Stimulated activated effector memory CD8-positive, alpha-beta T cell treated with anti-CD3 and anti-CD28 coated beads, Interleukin-12 subunit alpha, Interleukin-12 subunit beta, amount 100 ng/mL, for 72 hours (primary cell): Measurements from ENCODE around the gene NES.

Experiments used
- ATAC-seq: fragments of 150-1000 bp; cut with Tn5 transposase; 2 replicates; pipeline ENCODE4 v1.10.0; 2021
- DNase-seq, 2 donors: peaks; one replicate each; pipeline ENCODE4 v3.0.0; 2021 to 2022; ENCODE audit warnings: low spot score in 2 of 2
- H3K27ac Mint-ChIP-seq: one replicate; pipeline ENCODE4 v1.8.0; 2022; ENCODE audit warnings: mild to moderate bottlenecking, mixed read lengths
- H3K36me3 Mint-ChIP-seq: one replicate; pipeline ENCODE4 v1.8.0; 2022; ENCODE audit warnings: mild to moderate bottlenecking, mixed read lengths
- H3K4me1 Mint-ChIP-seq: one replicate; pipeline ENCODE4 v1.8.0; 2022; ENCODE audit warnings: mixed read lengths
- H3K4me3 Mint-ChIP-seq: one replicate; pipeline ENCODE4 v1.8.0; 2022; ENCODE audit warnings: mild to moderate bottlenecking, mixed read lengths
- H3K9me3 Mint-ChIP-seq: one replicate; pipeline ENCODE4 v1.8.0; 2022; ENCODE audit warnings: mixed read lengths

The NES gene

GRCh38 chr1:156664046-156664766 is 13.0 kb downstream of the NES start:
- peaks cover 33% of the 10 kb centered on the region for H3K4me1 Mint-ChIP-seq
- ATAC-seq (no peak), DNase-seq (no peak)
- no peaks in the 10 kb centered on the region for H3K9me3 Mint-ChIP-seq
- peaks cover 21% of the 10 kb centered on the region for H3K36me3 Mint-ChIP-seq
- H3K27ac Mint-ChIP-seq, result peak overlapping the region; percentile 73
- no peak overlapping the region for H3K4me3 Mint-ChIP-seq

- Mint-ChIP-seq H3K4me3 (no peak overlapping the region), H3K36me3 (peaks cover 21% of the 10 kb centered on the region), H3K27ac (peak overlapping the region; percentile 73), H3K9me3 (no peaks in the 10 kb centered on the region), H3K4me1 (peaks cover 43% of the 10 kb centered on the region)
- DNase-seq (no peak), ATAC-seq (no peak)
These were observed 14.0 kb downstream of the NES start for GRCh38 chr1:156663178-156663577.

GRCh38 chr1:156662800-156663055 is 14.5 kb downstream of the NES start:
- no peak for DNase-seq
- Mint-ChIP-seq H3K27ac (peak overlapping the region; percentile 73), H3K4me3 (no peak overlapping the region), H3K4me1 (peaks cover 47% of the 10 kb centered on the region), H3K9me3 (no peaks in the 10 kb centered on the region), H3K36me3 (peaks cover 21% of the 10 kb centered on the region)
- no peak for ATAC-seq

GRCh38 chr1:156662005-156662799 is 15.0 kb downstream of the NES start:
- Mint-ChIP-seq H3K27ac (peak overlapping the region; percentile 73), H3K9me3 (no peaks in the 10 kb centered on the region), H3K4me1 (peaks cover 53% of the 10 kb centered on the region), H3K36me3 (peaks cover 21% of the 10 kb centered on the region), H3K4me3 (peak overlapping the region; percentile 82)
- no peak for ATAC-seq
- no peak for DNase-seq

- peaks cover 21% of the 10 kb centered on the region for H3K36me3 Mint-ChIP-seq
- ATAC-seq (peak; percentile 33), DNase-seq (no peak)
- H3K27ac Mint-ChIP-seq, result peak overlapping the region; percentile 94
- H3K4me3 Mint-ChIP-seq, result peak overlapping the region; percentile 82
- H3K9me3 Mint-ChIP-seq, result no peaks in the 10 kb centered on the region
- H3K4me1 Mint-ChIP-seq, result peaks cover 59% of the 10 kb centered on the region
These were observed 16.5 kb downstream of the NES start for GRCh38 chr1:156660752-156661112.

GRCh38 chr1:156659988-156660751 is 17.0 kb downstream of the NES start:
- peaks cover 59% of the 10 kb centered on the region for H3K4me1 Mint-ChIP-seq

GRCh38 chr1:156659661-156659987 is 17.6 kb downstream of the NES start:
- no peak for ATAC-seq
- Mint-ChIP-seq H3K4me1 (peaks cover 59% of the 10 kb centered on the region), H3K27ac (peak overlapping the region; percentile 94), H3K36me3 (peaks cover 21% of the 10 kb centered on the region), H3K9me3 (no peaks in the 10 kb centered on the region), H3K4me3 (peak overlapping the region; percentile 82)
- DNase-seq, result no peak

More at GRCh38 chr1:156659988-156660751, 17.0 kb downstream of the NES start:
- ATAC-seq, result peak; percentile 89
- DNase-seq, result peak; percentile 98 to 99
- Mint-ChIP-seq H3K36me3 (peaks cover 21% of the 10 kb centered on the region), H3K4me3 (peak overlapping the region; percentile 82), H3K27ac (peak overlapping the region; percentile 94), H3K9me3 (no peaks in the 10 kb centered on the region)

- Mint-ChIP-seq H3K4me1 (peaks cover 59% of the 10 kb centered on the region), H3K9me3 (no peaks in the 10 kb centered on the region), H3K36me3 (peaks cover 21% of the 10 kb centered on the region), H3K4me3 (peak overlapping the region; percentile 82), H3K27ac (peak overlapping the region; percentile 94)
- DNase-seq (no peak), ATAC-seq (no peak)
These were observed 18.1 kb downstream of the NES start for GRCh38 chr1:156658945-156659574.

GRCh38 chr1:156658496-156658895 is 18.7 kb downstream of the NES start:
- ATAC-seq, result no peak
- DNase-seq, result no peak
- no peaks in the 10 kb centered on the region for H3K9me3 Mint-ChIP-seq
- peak overlapping the region; percentile 82 for H3K4me3 Mint-ChIP-seq
- H3K4me1 Mint-ChIP-seq, result peaks cover 59% of the 10 kb centered on the region
- peaks cover 21% of the 10 kb centered on the region for H3K36me3 Mint-ChIP-seq
- H3K27ac Mint-ChIP-seq, result peak overlapping the region; percentile 94

- ATAC-seq (no peak), DNase-seq (no peak)
- Mint-ChIP-seq H3K9me3 (no peaks in the 10 kb centered on the region), H3K36me3 (peaks cover 21% of the 10 kb centered on the region), H3K27ac (peak overlapping the region; percentile 23), H3K4me3 (peak overlapping the region; percentile 82), H3K4me1 (peaks cover 59% of the 10 kb centered on the region)
These were observed 19.4 kb downstream of the NES start for GRCh38 chr1:156657741-156658319.

- peak; percentile 74 to 85 for DNase-seq
- Mint-ChIP-seq H3K9me3 (no peaks in the 10 kb centered on the region), H3K4me3 (peak overlapping the region; percentile 82), H3K36me3 (peaks cover 21% of the 10 kb centered on the region), H3K4me1 (peaks cover 58% of the 10 kb centered on the region), H3K27ac (peak overlapping the region; percentile 23)
- ATAC-seq, result peak; percentile 20
These were observed 20.1 kb downstream of the NES start for GRCh38 chr1:156656806-156657740.

GRCh38 chr1:156655904-156656516 is 21.2 kb downstream of the NES start:
- DNase-seq (no peak), ATAC-seq (no peak)
- peaks cover 50% of the 10 kb centered on the region for H3K4me1 Mint-ChIP-seq
- no peaks in the 10 kb centered on the region for H3K9me3 Mint-ChIP-seq
- H3K36me3 Mint-ChIP-seq, result peaks cover 16% of the 10 kb centered on the region
- no peak overlapping the region for H3K27ac Mint-ChIP-seq
- no peak overlapping the region for H3K4me3 Mint-ChIP-seq

GRCh38 chr1:156655151-156655903 is 21.9 kb downstream of the NES start:
- no peak for DNase-seq
- ATAC-seq, result no peak
- peaks cover 10% of the 10 kb centered on the region for H3K36me3 Mint-ChIP-seq
- no peaks in the 10 kb centered on the region for H3K9me3 Mint-ChIP-seq
- no peak overlapping the region for H3K27ac Mint-ChIP-seq
- no peak overlapping the region for H3K4me3 Mint-ChIP-seq
- H3K4me1 Mint-ChIP-seq, result peaks cover 43% of the 10 kb centered on the region
